ENCODE measurements around the gene MCF2L. TPM values are rescaled to one million over a fixed set of nuclear protein-coding genes. Genes with fewer than 3 reads are reported as not detected.

MCF2L gene
- total RNA-seq, 1 experiment from 2014 or later = 22.1 TPM

DNA sequence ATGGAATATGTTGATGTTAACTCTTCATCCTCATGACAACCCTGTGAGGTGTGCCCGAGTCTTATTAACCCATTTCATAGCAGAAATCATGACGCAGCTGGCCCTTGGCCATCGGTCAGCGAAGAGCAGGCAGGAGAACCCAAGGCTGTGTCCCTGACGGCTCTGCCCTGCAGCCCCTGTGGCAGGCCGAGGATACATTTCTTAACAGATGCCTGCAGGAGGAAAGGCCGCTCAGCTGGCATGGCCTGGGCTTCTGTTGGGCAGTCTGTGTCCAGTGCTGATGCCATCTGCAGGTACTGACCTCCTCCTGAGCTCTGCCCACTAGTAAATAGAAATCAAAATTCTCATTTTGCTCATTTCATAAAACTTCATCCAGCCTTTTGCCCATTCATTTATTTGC lies 35.4 kb upstream of the MCF2L start:
- intact Hi-C loops (cut with micrococcal nuclease; ENCODE audit: unreplicated experiment) = no loop called here
- Histone ChIP-seq H3K4me1 (peaks cover 21% of the 10 kb centered on the region), H3K4me3 (ENCODE audit: low read depth, low read length) (no peak overlapping the region), H3K9me3 (no peaks in the 10 kb centered on the region), H3K36me3 (ENCODE audit: control insufficient read depth, insufficient read depth, low read length) (no peaks in the 10 kb centered on the region), H3K27me3 (replicated peaks; ENCODE audit: control insufficient read depth, insufficient read depth, low read length) (no peaks in the 10 kb centered on the region)
- no peak overlapping the region for H3K4me3 Mint-ChIP-seq (ENCODE audit: unreplicated experiment)
- BruUV-seq (replicated peaks) = no TSS peak
- TF ChIP-seq, protein P1, sequence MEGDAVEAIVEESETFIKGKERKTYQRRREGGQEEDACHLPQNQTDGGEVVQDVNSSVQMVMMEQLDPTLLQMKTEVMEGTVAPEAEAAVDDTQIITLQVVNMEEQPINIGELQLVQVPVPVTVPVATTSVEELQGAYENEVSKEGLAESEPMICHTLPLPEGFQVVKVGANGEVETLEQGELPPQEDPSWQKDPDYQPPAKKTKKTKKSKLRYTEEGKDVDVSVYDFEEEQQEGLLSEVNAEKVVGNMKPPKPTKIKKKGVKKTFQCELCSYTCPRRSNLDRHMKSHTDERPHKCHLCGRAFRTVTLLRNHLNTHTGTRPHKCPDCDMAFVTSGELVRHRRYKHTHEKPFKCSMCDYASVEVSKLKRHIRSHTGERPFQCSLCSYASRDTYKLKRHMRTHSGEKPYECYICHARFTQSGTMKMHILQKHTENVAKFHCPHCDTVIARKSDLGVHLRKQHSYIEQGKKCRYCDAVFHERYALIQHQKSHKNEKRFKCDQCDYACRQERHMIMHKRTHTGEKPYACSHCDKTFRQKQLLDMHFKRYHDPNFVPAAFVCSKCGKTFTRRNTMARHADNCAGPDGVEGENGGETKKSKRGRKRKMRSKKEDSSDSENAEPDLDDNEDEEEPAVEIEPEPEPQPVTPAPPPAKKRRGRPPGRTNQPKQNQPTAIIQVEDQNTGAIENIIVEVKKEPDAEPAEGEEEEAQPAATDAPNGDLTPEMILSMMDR (IDR thresholded peaks at IDR 0.05; ENCODE audit: insufficient read depth in 1 of 2, low read depth in 1 of 2, low read length in 1 of 2, severe bottlenecking in 1 of 2, unreplicated experiment in 1 of 2) = no peak
- no peak for DNase-seq
- ChIA-PET POLR2A (no interaction called here), CTCF (no interaction called here)
- H3K27ac Mint-ChIP-seq (ENCODE audit: unreplicated experiment) = no peak overlapping the region
- H3K4me1 Mint-ChIP-seq (ENCODE audit: low read depth, unreplicated experiment) = peaks cover 9% of the 10 kb centered on the region
- H3K36me3 Mint-ChIP-seq (ENCODE audit: insufficient read depth, unreplicated experiment) = peaks cover 7% of the 10 kb centered on the region
- H3K9me3 Mint-ChIP-seq (ENCODE audit: unreplicated experiment) = peaks cover 8% of the 10 kb centered on the region
- H3K27me3 Mint-ChIP-seq (ENCODE audit: insufficient read depth, unreplicated experiment) = no peaks in the 10 kb centered on the region

DNA sequence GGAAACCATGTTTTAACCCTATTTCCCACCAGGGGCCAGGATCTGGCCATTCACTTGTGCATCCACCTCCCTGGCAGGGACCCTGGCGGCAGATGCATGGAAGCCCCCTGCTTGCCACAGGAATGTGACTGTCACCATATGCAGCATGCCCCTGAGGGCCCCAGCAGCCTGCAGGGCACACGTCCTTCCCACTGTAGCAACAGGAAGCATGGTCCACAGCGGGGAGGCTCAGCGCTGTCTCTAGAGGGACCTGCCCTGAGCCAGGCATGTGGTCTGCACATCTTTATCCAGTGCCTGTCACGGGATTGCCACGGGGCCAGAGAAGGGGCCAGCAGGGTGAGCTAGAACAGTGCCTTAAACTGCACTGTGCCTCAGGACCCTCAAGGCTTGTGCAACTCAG lies 34.9 kb upstream of the MCF2L start:
- BruUV-seq (replicated peaks) = no TSS peak
- DNase-seq = no peak
- no peak overlapping the region for H3K27ac Mint-ChIP-seq (ENCODE audit: unreplicated experiment)
- H3K9me3 Mint-ChIP-seq (ENCODE audit: unreplicated experiment) = peaks cover 8% of the 10 kb centered on the region
- intact Hi-C loops (cut with micrococcal nuclease; ENCODE audit: unreplicated experiment) = no loop called here
- Histone ChIP-seq H3K9me3 (no peaks in the 10 kb centered on the region), H3K27me3 (replicated peaks; ENCODE audit: control insufficient read depth, insufficient read depth, low read length) (no peaks in the 10 kb centered on the region), H3K4me3 (ENCODE audit: low read depth, low read length) (no peak overlapping the region), H3K4me1 (peaks cover 17% of the 10 kb centered on the region), H3K36me3 (ENCODE audit: control insufficient read depth, insufficient read depth, low read length) (no peaks in the 10 kb centered on the region)
- TF ChIP-seq, protein P1 (IDR thresholded peaks at IDR 0.05; ENCODE audit: insufficient read depth in 1 of 2, low read depth in 1 of 2, low read length in 1 of 2, severe bottlenecking in 1 of 2, unreplicated experiment in 1 of 2) = no peak
- ChIA-PET POLR2A (no interaction called here), CTCF (no interaction called here)
- H3K36me3 Mint-ChIP-seq (ENCODE audit: insufficient read depth, unreplicated experiment) = peaks cover 7% of the 10 kb centered on the region
- no peak overlapping the region for H3K4me3 Mint-ChIP-seq (ENCODE audit: unreplicated experiment)
- H3K4me1 Mint-ChIP-seq (ENCODE audit: low read depth, unreplicated experiment) = peaks cover 9% of the 10 kb centered on the region
- H3K27me3 Mint-ChIP-seq (ENCODE audit: insufficient read depth, unreplicated experiment) = no peaks in the 10 kb centered on the region

DNA sequence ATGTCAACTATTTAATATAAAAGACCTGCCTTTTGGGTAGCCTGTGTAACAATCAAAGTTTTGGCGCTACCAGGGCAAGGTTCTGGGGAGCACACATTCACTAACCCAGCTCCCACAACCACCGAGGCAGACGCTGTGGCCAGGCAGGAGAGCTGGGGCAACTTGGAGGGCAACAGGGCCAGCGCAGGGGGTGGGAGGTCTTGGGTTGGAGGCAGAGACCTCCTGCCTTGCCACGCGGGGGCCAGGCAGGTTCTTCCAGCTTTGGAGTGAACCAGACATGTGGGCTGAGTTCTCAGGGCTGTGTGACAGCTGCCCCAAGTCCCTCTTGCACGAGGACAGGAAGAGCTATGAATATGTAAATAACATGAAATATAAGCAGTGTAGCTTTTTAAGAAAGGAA lies 30.3 kb upstream of the MCF2L start:
- Mint-ChIP-seq H3K27ac (ENCODE audit: unreplicated experiment) (no peak overlapping the region), H3K4me3 (ENCODE audit: unreplicated experiment) (no peak overlapping the region), H3K36me3 (ENCODE audit: insufficient read depth, unreplicated experiment) (peaks cover 11% of the 10 kb centered on the region), H3K9me3 (ENCODE audit: unreplicated experiment) (peaks cover 8% of the 10 kb centered on the region), H3K27me3 (ENCODE audit: insufficient read depth, unreplicated experiment) (no peaks in the 10 kb centered on the region), H3K4me1 (ENCODE audit: low read depth, unreplicated experiment) (peaks cover 5% of the 10 kb centered on the region)
- no TSS peak for BruUV-seq (replicated peaks)
- intact Hi-C loops (cut with micrococcal nuclease; ENCODE audit: unreplicated experiment) = no loop called here
- no peak for DNase-seq
- CTCF ChIA-PET = interaction anchor here (0.7 kb wide), 1 partner anchor 85 kb away, joined by 3 read pairs; no protein-coding TSS in a partner anchor
- TF ChIP-seq, protein P1 (IDR thresholded peaks at IDR 0.05; ENCODE audit: insufficient read depth in 1 of 2, low read depth in 1 of 2, low read length in 1 of 2, severe bottlenecking in 1 of 2, unreplicated experiment in 1 of 2) = no peak
- Histone ChIP-seq H3K4me1 (no peaks in the 10 kb centered on the region), H3K36me3 (ENCODE audit: control insufficient read depth, insufficient read depth, low read length) (no peaks in the 10 kb centered on the region), H3K9me3 (no peaks in the 10 kb centered on the region), H3K4me3 (ENCODE audit: low read depth, low read length) (no peak overlapping the region), H3K27me3 (replicated peaks; ENCODE audit: control insufficient read depth, insufficient read depth, low read length) (no peaks in the 10 kb centered on the region)
- POLR2A ChIA-PET = no interaction called here

Measured in Caco-2 (cell line).